Measurements from ENCODE around the gene ADCY3.

- TF ChIP-seq EZH2 (IDR thresholded peaks at IDR 0.05; ENCODE audit: insufficient read depth, poor library complexity, severe bottlenecking) (no peak), EZH2phosphoT487 (IDR thresholded peaks at IDR 0.05; ENCODE audit: insufficient read depth, low read depth) (no peak)
Observed at GRCh38 chr2:24950102-24950501, 30.1 kb upstream of the ADCY3 start.

Measured in GM23248 (cell line).